GM12891 (cell line): ENCODE data around the gene KCNJ8.

Experiments
- POLR2A ChIP-seq: IDR thresholded peaks from 2 replicates; pipeline ENCODE4 v1.6.1; 2011; ENCODE audit warnings: low read depth, low read length, control low read depth
- POLR2AphosphoS5 ChIP-seq: IDR thresholded peaks from 2 replicates; pipeline ENCODE4 v1.6.1; 2011; ENCODE audit warnings: low read depth, low read length, control low read depth
- TAF1 ChIP-seq: IDR thresholded peaks from 2 replicates; pipeline ENCODE4 v1.6.1; 2011; ENCODE audit warnings: low read depth, low read length, control low read depth

DNA sequence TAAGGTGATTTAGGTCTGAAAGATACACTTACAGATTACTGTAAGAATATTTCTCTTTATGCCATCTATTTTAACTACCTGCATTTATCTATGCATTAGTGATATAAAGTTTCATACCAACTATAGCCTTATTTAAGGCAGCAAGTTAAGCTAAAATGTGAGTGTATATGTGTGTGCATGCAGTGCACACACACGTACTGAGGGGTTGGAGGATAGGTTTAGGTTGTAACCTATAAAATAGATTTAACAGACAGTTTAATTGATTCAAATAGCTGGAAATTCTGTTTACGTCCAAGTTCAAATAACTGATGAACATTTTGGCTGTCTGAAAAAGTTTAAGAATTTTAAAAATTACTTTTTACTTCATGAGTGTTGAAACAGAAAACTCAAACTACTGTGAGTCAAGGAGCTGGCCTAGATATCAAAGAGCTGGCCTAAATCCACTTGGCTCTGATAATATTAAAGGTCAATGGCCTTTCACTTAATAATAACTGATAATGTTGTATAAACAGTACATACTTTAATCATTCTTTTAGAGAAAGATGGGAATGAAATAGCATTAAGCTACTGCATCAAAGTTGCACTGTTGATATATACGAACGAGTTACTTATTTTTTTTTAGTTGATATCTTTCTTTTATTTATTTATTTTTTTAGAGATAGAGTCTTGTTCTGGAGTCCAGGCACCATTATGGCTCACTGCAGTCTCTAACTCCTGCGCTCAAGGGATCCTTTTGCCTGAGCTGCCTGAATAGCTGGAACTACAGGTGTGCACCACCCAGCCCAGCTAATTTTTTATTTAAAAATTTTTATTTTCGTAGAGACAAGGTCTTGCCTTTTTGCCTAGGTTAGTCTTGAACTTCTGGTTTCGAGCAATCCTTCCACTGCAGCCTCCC lies 13.8 kb upstream of the KCNJ8 start:
- TF ChIP-seq POLR2AphosphoS5, result no peak
- TF ChIP-seq POLR2A, result no peak
- TF ChIP-seq TAF1, result no peak
